ENCODE data around the gene MIGA2. TPM values are rescaled to one million over a fixed set of nuclear protein-coding genes. Genes with fewer than 3 reads are reported as not detected.
"Not testable (repeated sequence)": the region's sequence is repeated elsewhere in the genome, so short reads cannot be mapped to it uniquely, and the experiment has no call there.

The MIGA2 gene
- total RNA-seq, 1 donor from 2014 or later: 21.6 TPM

DNA sequence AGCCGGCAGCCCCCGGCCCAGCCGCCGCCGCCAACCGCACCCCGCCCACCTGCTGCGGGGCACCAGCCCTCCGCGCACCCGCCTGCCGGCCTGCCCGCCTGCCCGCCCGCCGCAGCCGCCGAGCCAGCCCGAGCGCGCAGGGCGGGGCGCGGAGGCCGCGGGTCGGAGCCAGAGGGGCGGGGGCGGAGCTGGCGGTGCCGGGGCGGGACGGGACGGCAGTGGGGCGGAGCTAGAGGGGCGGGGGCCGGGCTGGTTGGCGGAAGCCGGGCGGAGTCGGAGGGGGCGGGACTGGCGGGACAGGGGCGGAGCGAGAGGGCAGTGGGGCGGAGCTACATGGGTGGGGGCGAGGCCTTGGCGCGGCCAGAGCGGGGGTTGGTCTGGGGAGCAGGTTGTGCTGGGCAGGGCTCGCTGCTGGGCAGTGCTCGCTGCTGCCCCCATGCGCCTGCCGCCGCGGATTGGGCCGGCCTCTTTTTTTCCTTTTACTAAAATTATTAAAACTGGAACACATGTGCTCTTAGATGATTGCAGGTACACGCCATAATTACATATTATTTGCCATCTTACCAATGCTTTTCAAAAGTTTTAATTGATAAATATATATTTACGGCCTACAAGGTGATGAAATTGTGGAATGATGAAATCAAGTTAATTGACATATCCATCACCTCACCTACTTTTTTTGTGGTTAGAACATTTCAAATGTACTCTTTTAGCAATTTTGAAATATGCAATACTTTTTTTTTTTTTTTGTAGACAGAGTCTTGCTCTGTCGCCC lies 8.0 kb upstream of the MIGA2 start, which contains the start of gene SH3GLB2:
SH3GLB2 (minus strand) TSS at position 140 of the 775 bp plus-strand sequence. CDS start 177 bp downstream, outside the sequence.
- Histone ChIP-seq H3K27me3 (ENCODE audit: control insufficient read depth, insufficient read depth, low read length) (no peaks in the 10 kb centered on the region), H3K4me3 (ENCODE audit: low read depth, low read length) (peak within 1 kb of the TSS; percentile 91), H3K36me3 (ENCODE audit: control insufficient read depth, insufficient read depth, low read length) (no peaks in the 10 kb centered on the region)
- TF ChIP-seq CTCF (IDR thresholded peaks at IDR 0.05; ENCODE audit: insufficient read depth, low read length, poor library complexity, severe bottlenecking): peak; percentile 87
- DNase-seq (ENCODE audit: low read depth): no peak

DNA sequence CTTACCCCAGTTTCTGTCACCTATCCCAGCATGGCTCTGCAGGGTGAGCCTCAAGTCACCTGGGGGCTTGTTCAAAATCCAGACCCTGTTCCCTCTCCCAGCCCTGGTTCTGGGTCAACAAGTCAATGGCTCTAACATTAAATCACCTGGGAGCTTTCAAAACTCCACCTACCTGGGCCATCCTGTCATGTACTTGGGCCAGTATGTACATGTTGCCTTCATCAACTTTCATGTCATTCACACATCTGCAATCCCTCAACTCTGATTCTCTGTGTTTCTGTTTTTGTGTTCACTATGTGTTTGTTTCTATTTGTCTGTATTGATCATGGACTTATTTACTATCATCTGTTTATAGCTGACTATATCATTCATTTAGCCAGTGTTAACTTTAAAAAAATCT lies 6.2 kb upstream of the MIGA2 start:
- Histone ChIP-seq H3K27me3 (ENCODE audit: control insufficient read depth, insufficient read depth, low read length) (no peaks in the 10 kb centered on the region), H3K4me3 (ENCODE audit: low read depth, low read length) (no peak overlapping the region), H3K36me3 (ENCODE audit: control insufficient read depth, insufficient read depth, low read length) (no peaks in the 10 kb centered on the region)
- no peak for DNase-seq (ENCODE audit: low read depth)
- no peak for TF ChIP-seq CTCF (IDR thresholded peaks at IDR 0.05; ENCODE audit: insufficient read depth, low read length, poor library complexity, severe bottlenecking)

GRCh38 chr9:129031514-129031913 lies 4.9 kb upstream of the MIGA2 start:
- no peak overlapping the region for H3K4me3 ChIP-seq (ENCODE audit: low read depth, low read length)
- no peak for TF ChIP-seq CTCF (IDR thresholded peaks at IDR 0.05; ENCODE audit: insufficient read depth, low read length, poor library complexity, severe bottlenecking)
- no peaks in the 10 kb centered on the region for H3K27me3 ChIP-seq (ENCODE audit: control insufficient read depth, insufficient read depth, low read length)
- no peak for DNase-seq (ENCODE audit: low read depth)
- H3K36me3 ChIP-seq (ENCODE audit: control insufficient read depth, insufficient read depth, low read length): no peaks in the 10 kb centered on the region

DNA sequence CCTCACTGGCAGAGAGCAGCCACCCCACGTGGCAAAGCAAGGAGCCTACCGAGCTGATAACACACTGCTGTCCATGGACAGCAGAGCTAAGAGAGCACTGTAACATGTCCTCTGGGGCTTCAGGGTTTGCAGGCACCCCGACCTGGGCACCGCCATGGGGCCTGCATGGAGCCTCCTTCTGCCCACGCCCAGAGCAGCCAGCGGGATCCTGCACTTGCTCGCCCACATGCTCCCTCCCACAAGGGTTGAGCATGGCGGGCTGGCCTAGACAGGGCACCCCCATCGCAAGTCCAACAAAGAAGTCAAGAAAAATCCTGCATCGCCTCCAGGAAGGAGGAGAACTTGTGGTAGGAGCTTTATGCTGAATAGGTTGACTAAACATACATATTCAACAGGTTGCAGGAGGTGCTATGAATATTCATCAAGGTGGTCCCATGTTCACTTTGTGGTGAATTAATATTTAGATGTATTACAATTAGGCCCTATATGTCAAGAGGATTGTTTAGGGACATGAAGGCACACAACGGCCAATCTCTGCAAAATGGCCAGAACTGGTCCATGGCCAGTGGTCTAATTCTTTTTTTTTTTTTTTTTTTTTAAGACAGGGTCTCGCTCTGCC lies 3.8 kb upstream of the MIGA2 start:
- TF ChIP-seq CTCF (IDR thresholded peaks at IDR 0.05; ENCODE audit: insufficient read depth, low read length, poor library complexity, severe bottlenecking): no peak
- no peak overlapping the region for H3K4me3 ChIP-seq (ENCODE audit: low read depth, low read length)
- no peaks in the 10 kb centered on the region for H3K36me3 ChIP-seq (ENCODE audit: control insufficient read depth, insufficient read depth, low read length)
- DNase-seq (ENCODE audit: low read depth): no peak
- no peaks in the 10 kb centered on the region for H3K27me3 ChIP-seq (ENCODE audit: control insufficient read depth, insufficient read depth, low read length)

DNA sequence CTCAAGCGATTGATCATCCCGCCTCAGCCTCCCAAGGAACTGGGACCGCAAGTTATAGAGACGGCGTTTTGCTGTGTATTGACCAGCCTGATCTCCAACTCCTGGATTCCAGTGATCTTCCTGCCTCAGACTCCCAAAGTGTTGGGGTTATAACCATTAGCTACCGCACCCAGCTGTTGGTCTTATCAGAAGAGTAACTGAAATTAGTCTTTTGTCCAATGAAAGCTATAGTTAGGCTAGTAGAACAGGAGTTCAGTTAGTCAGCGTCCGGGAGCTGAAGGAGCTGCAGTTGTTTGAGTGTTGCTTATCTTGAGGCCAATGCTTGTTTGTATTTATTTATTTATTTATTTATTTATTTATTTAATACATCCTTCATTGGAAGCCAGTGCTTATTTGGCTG lies 3.2 kb upstream of the MIGA2 start:
- Histone ChIP-seq H3K4me3 (ENCODE audit: low read depth, low read length) (no peak overlapping the region), H3K36me3 (ENCODE audit: control insufficient read depth, insufficient read depth, low read length) (no peaks in the 10 kb centered on the region), H3K27me3 (ENCODE audit: control insufficient read depth, insufficient read depth, low read length) (no peaks in the 10 kb centered on the region)
- TF ChIP-seq CTCF (IDR thresholded peaks at IDR 0.05; ENCODE audit: insufficient read depth, low read length, poor library complexity, severe bottlenecking): no peak
- no peak for DNase-seq (ENCODE audit: low read depth)

GRCh38 chr9:129035838-129036237 lies 588 bp upstream of the MIGA2 start:
- peak overlapping the region; percentile 25 for H3K4me3 ChIP-seq (ENCODE audit: low read depth, low read length)
- not testable (repeated sequence) for H3K27me3 ChIP-seq (ENCODE audit: control insufficient read depth, insufficient read depth, low read length); DNase-seq (ENCODE audit: low read depth); H3K36me3 ChIP-seq (ENCODE audit: control insufficient read depth, insufficient read depth, low read length)
